ENCODE results near the gene PALD1. TPM values are rescaled to one million over a fixed set of nuclear protein-coding genes. Genes with fewer than 3 reads are reported as not detected.

The PALD1 gene
- total RNA-seq, 4 donors from 2014 or later = 6.2 to 12.1 (median 7.7) TPM

DNA sequence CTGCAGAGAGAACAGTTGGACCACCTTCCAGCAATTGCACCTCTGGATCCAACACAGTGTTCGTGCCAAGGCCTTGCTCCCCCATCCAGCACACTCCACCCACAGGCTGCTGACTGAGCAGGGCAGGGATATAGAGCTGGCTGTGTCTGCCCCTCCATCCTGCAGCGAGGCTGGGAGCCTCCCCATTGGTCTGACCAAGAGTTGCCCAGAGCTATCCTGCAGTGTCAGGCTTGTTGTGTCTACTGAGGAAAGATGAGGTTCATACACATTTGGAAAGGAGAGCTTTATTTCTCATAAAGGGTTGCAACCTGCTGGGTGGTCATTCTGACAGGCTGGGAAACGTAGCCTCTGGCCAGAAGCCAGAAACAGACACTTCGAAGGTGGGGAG is 96.9 kb downstream of the PALD1 start:
- Histone ChIP-seq H3K27me3 (no peaks in the 10 kb centered on the region), H3K27ac (peak overlapping the region; percentile 6), H3K4me1 (peaks cover 23% of the 10 kb centered on the region), H3K36me3 (no peaks in the 10 kb centered on the region), H3K9me3 (no peaks in the 10 kb centered on the region), H3K4me3 (no peak overlapping the region)
- TF ChIP-seq POLR2A (IDR thresholded peaks at IDR 0.05) (no peak), POLR2AphosphoS5 (IDR thresholded peaks at IDR 0.05) (no peak), EP300 (IDR thresholded peaks at IDR 0.05) (no peak)
- TF ChIP-seq, protein P1, sequence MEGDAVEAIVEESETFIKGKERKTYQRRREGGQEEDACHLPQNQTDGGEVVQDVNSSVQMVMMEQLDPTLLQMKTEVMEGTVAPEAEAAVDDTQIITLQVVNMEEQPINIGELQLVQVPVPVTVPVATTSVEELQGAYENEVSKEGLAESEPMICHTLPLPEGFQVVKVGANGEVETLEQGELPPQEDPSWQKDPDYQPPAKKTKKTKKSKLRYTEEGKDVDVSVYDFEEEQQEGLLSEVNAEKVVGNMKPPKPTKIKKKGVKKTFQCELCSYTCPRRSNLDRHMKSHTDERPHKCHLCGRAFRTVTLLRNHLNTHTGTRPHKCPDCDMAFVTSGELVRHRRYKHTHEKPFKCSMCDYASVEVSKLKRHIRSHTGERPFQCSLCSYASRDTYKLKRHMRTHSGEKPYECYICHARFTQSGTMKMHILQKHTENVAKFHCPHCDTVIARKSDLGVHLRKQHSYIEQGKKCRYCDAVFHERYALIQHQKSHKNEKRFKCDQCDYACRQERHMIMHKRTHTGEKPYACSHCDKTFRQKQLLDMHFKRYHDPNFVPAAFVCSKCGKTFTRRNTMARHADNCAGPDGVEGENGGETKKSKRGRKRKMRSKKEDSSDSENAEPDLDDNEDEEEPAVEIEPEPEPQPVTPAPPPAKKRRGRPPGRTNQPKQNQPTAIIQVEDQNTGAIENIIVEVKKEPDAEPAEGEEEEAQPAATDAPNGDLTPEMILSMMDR (IDR thresholded peaks at IDR 0.05) = no peak
- no peak for DNase-seq (ENCODE audit: low spot score in 2 of 2)
- 29% methylated on average over 4 of the region's 4 CpGs for WGBS

DNA sequence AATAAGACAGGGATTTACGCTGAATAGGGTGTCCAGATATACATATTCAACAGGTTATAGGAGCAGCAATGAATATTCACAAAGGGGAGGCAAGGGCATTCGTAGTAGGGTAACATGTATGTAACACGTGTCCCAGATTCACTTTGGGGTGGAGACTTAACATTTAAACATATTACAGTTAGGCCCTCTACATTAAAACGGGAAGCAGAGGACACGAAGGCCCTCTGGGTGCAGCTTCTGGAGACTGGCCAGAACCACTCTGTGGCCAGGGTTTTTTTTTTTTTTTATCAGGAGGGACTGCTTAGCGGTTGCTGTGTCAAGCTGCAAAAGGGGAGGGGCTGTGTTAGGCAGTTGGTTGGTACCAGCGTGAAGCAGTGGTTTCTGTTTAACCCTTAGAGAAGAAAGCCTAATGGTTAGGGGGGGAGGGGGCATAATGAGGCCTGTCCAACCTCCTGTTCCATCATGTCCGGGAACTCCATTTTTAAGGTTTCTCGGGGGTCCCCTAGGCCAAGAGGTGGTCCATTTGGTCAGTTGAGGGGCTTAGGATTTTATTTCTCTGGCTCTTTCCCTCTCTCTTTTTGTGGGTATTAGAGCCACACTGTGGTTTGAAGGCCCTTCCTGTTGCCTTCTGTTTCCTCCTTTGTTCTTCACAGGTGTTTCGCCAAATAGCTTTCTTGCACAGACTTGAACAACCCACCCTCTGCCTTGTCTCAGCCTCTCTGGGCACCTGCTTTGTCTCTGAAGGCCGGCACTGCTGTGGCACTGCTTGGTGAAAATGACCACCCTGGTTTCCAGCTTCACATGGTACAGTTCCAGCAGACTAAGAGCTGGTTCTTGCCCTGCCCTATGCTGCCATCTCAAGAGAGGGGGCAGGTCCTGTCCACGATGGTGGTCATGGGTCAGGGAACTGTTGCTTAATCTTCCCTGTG is 97.6 kb downstream of the PALD1 start:
- H3K4me1 ChIP-seq = peaks cover 23% of the 10 kb centered on the region
- TF ChIP-seq POLR2AphosphoS5 (IDR thresholded peaks at IDR 0.05) = no peak
- no peak for TF ChIP-seq POLR2A (IDR thresholded peaks at IDR 0.05)
- TF ChIP-seq, protein P1 (IDR thresholded peaks at IDR 0.05) = no peak
- TF ChIP-seq EP300 (IDR thresholded peaks at IDR 0.05) = no peak
- no peak overlapping the region for H3K4me3 ChIP-seq
- H3K27me3 ChIP-seq = no peaks in the 10 kb centered on the region
- H3K36me3 ChIP-seq = no peaks in the 10 kb centered on the region
- H3K9me3 ChIP-seq = no peaks in the 10 kb centered on the region
- peak overlapping the region; percentile 6 for H3K27ac ChIP-seq
- no peak for DNase-seq (ENCODE audit: low spot score in 2 of 2)
- WGBS = 33% methylated on average over 12 of the region's 12 CpGs

DNA sequence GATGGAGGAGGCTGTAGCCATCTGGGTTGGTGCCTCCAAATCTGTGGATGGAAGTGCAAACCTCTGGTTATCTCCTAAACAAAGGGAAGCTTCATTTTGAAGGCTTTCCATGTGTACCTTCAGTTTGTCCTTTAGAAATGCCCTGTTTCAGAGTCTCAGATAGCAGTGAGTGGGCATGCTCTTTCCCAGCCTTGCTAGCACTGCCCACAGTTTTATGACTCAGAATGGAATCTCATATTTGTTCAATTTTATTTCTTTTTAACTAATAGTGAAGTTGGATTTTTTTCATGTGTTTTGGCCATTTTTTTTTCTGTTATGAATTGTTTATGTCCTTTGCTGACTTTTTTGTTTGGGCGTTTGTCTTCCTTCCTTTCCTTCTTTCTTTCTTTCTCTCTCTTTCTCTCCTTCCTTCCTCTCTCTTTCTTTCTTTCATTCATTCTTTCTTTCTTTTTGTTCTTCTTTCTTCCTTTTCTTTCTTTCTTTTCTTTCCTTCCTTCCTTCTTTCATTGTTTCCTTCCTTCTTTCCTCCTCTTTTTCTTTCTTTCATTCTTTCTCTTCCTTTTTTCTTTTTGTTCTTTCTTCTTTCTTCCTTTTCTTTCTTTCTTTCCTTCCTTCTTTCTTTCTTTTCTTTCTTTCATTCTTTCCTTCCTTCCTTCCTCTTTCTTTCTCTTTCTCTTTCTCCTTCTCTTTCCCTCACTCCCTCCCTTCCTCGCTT is 98.4 kb downstream of the PALD1 start:
- Histone ChIP-seq H3K36me3 (no peaks in the 10 kb centered on the region), H3K4me1 (peaks cover 23% of the 10 kb centered on the region), H3K9me3 (no peaks in the 10 kb centered on the region), H3K4me3 (no peak overlapping the region), H3K27ac (no peak overlapping the region), H3K27me3 (no peaks in the 10 kb centered on the region)
- TF ChIP-seq POLR2A (IDR thresholded peaks at IDR 0.05) (no peak), EP300 (IDR thresholded peaks at IDR 0.05) (no peak), POLR2AphosphoS5 (IDR thresholded peaks at IDR 0.05) (no peak)
- TF ChIP-seq, protein P1 (IDR thresholded peaks at IDR 0.05) = no peak
- no peak for DNase-seq (ENCODE audit: low spot score in 2 of 2)
- 71% methylated on average over 2 of the region's 2 CpGs for WGBS

DNA sequence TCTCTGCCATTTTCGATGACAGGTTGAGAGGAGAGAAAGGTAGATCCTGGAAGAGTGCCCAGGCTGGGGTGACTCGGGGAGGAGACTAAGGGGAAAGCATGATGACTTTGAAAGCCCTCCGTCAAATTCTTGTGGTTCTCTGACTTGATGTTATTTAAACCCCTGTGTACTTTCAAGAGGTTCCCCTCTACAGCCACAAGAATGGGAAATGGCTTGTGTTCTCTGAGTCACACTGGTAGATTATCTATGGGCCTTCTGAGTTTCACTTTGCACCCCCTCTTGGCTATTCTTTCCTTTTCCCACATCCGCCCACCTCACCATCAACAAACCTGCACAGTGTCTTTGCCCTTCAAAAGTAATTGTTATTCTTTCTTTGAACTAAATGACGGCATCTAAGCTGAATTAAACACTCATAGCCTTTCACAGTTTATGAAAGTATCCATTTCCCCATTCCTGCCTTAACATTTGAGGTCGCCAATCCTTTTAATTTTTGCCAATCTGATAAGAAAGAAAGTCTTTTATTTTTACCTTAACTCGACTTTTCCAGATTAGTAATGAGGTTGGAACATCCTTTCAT is 99.9 kb downstream of the PALD1 start:
- DNase-seq (ENCODE audit: low spot score in 2 of 2) = no peak
- H3K27ac ChIP-seq = no peak overlapping the region
- peaks cover 19% of the 10 kb centered on the region for H3K4me1 ChIP-seq
- TF ChIP-seq, protein P1 (IDR thresholded peaks at IDR 0.05) = no peak
- TF ChIP-seq EP300 (IDR thresholded peaks at IDR 0.05) = no peak
- TF ChIP-seq POLR2AphosphoS5 (IDR thresholded peaks at IDR 0.05) = no peak
- TF ChIP-seq POLR2A (IDR thresholded peaks at IDR 0.05) = no peak
- no peaks in the 10 kb centered on the region for H3K9me3 ChIP-seq
- no peaks in the 10 kb centered on the region for H3K27me3 ChIP-seq
- no peak overlapping the region for H3K4me3 ChIP-seq
- 65% methylated on average over 7 of the region's 7 CpGs for WGBS
- H3K36me3 ChIP-seq = no peaks in the 10 kb centered on the region

All from suprapubic skin (tissue), 4 donors.